Hepatocyte (in vitro differentiated cells): Measurements from ENCODE around the gene CCDC192. TPM values are rescaled to one million over a fixed set of nuclear protein-coding genes. Genes with fewer than 3 reads are reported as not detected.

ENCODE experiments used
- DNase-seq: peaks from one replicate; pipeline ENCODE4 v3.0.0-alpha.2; 2016; ENCODE audit warnings: low spot score
- H2AFZ ChIP-seq: fragments of 200-600 bp; sonication (generic); 2 replicates; pipeline ENCODE4 v1.6.0; 2016; ENCODE audit warnings: antibody characterized with exemption, mild to moderate bottlenecking
- H3K27ac ChIP-seq: fragments of 200-600 bp; sonication (generic); 2 replicates; pipeline ENCODE4 v1.5.1; 2016; ENCODE audit warnings: mild to moderate bottlenecking
- H3K27me3 ChIP-seq: fragments of 200-600 bp; sonication (generic); 2 replicates; pipeline ENCODE4 v1.6.1; 2016
- H3K36me3 ChIP-seq: fragments of 200-600 bp; sonication (generic); replicated peaks from 2 replicates; pipeline ENCODE4 v1.5.1; 2016; ENCODE audit warnings: low read depth; ENCODE audit not compliant: insufficient read depth
- H3K4me1 ChIP-seq: fragments of 200-600 bp; sonication (generic); 2 replicates; pipeline ENCODE4 v1.5.1; 2016; ENCODE audit warnings: mild to moderate bottlenecking, moderate library complexity; ENCODE audit not compliant: insufficient read depth
- H3K4me2 ChIP-seq: fragments of 200-600 bp; sonication (generic); 2 replicates; pipeline ENCODE4 v1.6.0; 2016
- H3K4me3 ChIP-seq: fragments of 200-600 bp; sonication (generic); 2 replicates; pipeline ENCODE4 v1.5.1; 2016; ENCODE audit warnings: mild to moderate bottlenecking
- H3K79me2 ChIP-seq: fragments of 200-600 bp; sonication (generic); 2 replicates; pipeline ENCODE4 v1.6.0; 2017; ENCODE audit warnings: mild to moderate bottlenecking
- H3K9me2 ChIP-seq: fragments of 200-600 bp; sonication (generic); replicated peaks from 2 replicates; pipeline ENCODE4 v1.6.0; 2017; ENCODE audit warnings: mild to moderate bottlenecking; ENCODE audit not compliant: insufficient read depth
- H3K9me3 ChIP-seq: fragments of 200-600 bp; sonication (generic); 2 replicates; pipeline ENCODE4 v1.5.1; 2016; ENCODE audit warnings: low read depth, mild to moderate bottlenecking
- H4K20me1 ChIP-seq: fragments of 200-600 bp; sonication (generic); 2 replicates; pipeline ENCODE4 v1.6.0; 2016; ENCODE audit warnings: mild to moderate bottlenecking; ENCODE audit not compliant: insufficient read depth, poor library complexity, severe bottlenecking
- EZH2 ChIP-seq: fragments of 200-600 bp; sonication (generic); IDR thresholded peaks from 2 replicates; pipeline ENCODE4 v1.6.1; 2016; ENCODE audit warnings: antibody characterized with exemption, mild to moderate bottlenecking, borderline replicate concordance
- EZH2phosphoT487 ChIP-seq: fragments of 200-600 bp; sonication (generic); IDR thresholded peaks from one replicate; pipeline ENCODE4 v1.6.1; 2018; ENCODE audit warnings: antibody characterized with exemption, mild to moderate bottlenecking, low read depth, moderate library complexity; ENCODE audit not compliant: unreplicated experiment, severe bottlenecking
- WGBS: methylation state at CpG from one replicate; pipeline ENCODE4 v1.1.6; 2016; ENCODE audit warnings: low lambda C conversion rate; ENCODE audit errors: missing lambda C conversion rate; 5-methylcytosine and 5-hydroxymethylcytosine counted together
- polyA plus RNA-seq: library from polyadenylated mRNA; unstranded; fragments of >200 nt; fragmentation: Nextera tagmentation; extraction: Ambion mirVana; gene quantifications from 2 replicates; pipeline ENCODE4 v1.2.1, GENCODE V29; 2016
- total RNA-seq: library from RNA; depleted of rRNA; stranded (reverse); fragments of >200 nt; gene quantifications from 2 replicates; pipeline ENCODE4 v1.2.3, GENCODE V29; 2014
- TF ChIP-seq, protein P1 (sequence below): fragments of 200-600 bp; sonication (generic); IDR thresholded peaks from 2 replicates; pipeline ENCODE4 v1.5.1; 2016; ENCODE audit warnings: antibody characterized with exemption, mild to moderate bottlenecking; ENCODE audit not compliant: poor library complexity

The CCDC192 gene
- total and polyA plus RNA-seq, 2 experiments from 2014 or later: 0.39 TPM; not detected in 1

GRCh38 chr5:127961763-127962145 is 258.6 kb downstream of the CCDC192 start:
- no peaks in the 10 kb centered on the region for H3K9me2 ChIP-seq
- H2AFZ ChIP-seq: no peak overlapping the region
- H3K27ac ChIP-seq: no peak overlapping the region
- no peaks in the 10 kb centered on the region for H3K27me3 ChIP-seq
- TF ChIP-seq EZH2: no peak
- TF ChIP-seq, protein P1, sequence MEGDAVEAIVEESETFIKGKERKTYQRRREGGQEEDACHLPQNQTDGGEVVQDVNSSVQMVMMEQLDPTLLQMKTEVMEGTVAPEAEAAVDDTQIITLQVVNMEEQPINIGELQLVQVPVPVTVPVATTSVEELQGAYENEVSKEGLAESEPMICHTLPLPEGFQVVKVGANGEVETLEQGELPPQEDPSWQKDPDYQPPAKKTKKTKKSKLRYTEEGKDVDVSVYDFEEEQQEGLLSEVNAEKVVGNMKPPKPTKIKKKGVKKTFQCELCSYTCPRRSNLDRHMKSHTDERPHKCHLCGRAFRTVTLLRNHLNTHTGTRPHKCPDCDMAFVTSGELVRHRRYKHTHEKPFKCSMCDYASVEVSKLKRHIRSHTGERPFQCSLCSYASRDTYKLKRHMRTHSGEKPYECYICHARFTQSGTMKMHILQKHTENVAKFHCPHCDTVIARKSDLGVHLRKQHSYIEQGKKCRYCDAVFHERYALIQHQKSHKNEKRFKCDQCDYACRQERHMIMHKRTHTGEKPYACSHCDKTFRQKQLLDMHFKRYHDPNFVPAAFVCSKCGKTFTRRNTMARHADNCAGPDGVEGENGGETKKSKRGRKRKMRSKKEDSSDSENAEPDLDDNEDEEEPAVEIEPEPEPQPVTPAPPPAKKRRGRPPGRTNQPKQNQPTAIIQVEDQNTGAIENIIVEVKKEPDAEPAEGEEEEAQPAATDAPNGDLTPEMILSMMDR: no peak
- no peak overlapping the region for H3K4me3 ChIP-seq
- DNase-seq: no peak
- peaks cover 22% of the 10 kb centered on the region for H3K4me1 ChIP-seq
- no peaks in the 10 kb centered on the region for H3K79me2 ChIP-seq
- no peaks in the 10 kb centered on the region for H4K20me1 ChIP-seq
- WGBS: 92% methylated on average over 3 of the region's 3 CpGs
- no peaks in the 10 kb centered on the region for H3K36me3 ChIP-seq
- H3K4me2 ChIP-seq: no peak overlapping the region
- no peaks in the 10 kb centered on the region for H3K9me3 ChIP-seq

GRCh38 chr5:127962491-127962890 is 259.3 kb downstream of the CCDC192 start:
- Histone ChIP-seq H3K4me1 (peaks cover 22% of the 10 kb centered on the region), H4K20me1 (no peaks in the 10 kb centered on the region), H3K36me3 (no peaks in the 10 kb centered on the region), H3K27me3 (no peaks in the 10 kb centered on the region), H3K4me2 (no peak overlapping the region), H3K27ac (no peak overlapping the region), H3K4me3 (no peak overlapping the region), H3K9me2 (no peaks in the 10 kb centered on the region), H3K9me3 (no peaks in the 10 kb centered on the region), H2AFZ (no peak overlapping the region), H3K79me2 (no peaks in the 10 kb centered on the region)
- TF ChIP-seq EZH2phosphoT487: no peak
- TF ChIP-seq, protein P1: no peak
- TF ChIP-seq EZH2: no peak
- WGBS: 95% methylated on average over 1 of the region's 1 CpG
- no peak for DNase-seq

GRCh38 chr5:127963233-127963632 is 260.0 kb downstream of the CCDC192 start:
- DNase-seq: no peak
- Histone ChIP-seq H3K27ac (no peak overlapping the region), H2AFZ (no peak overlapping the region), H3K36me3 (no peaks in the 10 kb centered on the region), H3K4me3 (no peak overlapping the region), H3K79me2 (no peaks in the 10 kb centered on the region), H3K4me2 (no peak overlapping the region), H3K4me1 (peaks cover 16% of the 10 kb centered on the region), H3K9me2 (no peaks in the 10 kb centered on the region), H3K27me3 (no peaks in the 10 kb centered on the region), H3K9me3 (no peaks in the 10 kb centered on the region), H4K20me1 (no peaks in the 10 kb centered on the region)
- WGBS: 45% methylated on average over 1 of the region's 1 CpG
- no peak for TF ChIP-seq EZH2
- no peak for TF ChIP-seq EZH2phosphoT487
- TF ChIP-seq, protein P1: no peak

- DNase-seq: no peak
- no peak for TF ChIP-seq EZH2
- TF ChIP-seq, protein P1: no peak
- TF ChIP-seq EZH2phosphoT487: no peak
- no peaks in the 10 kb centered on the region for H3K9me3 ChIP-seq
- H3K4me1 ChIP-seq: peaks cover 15% of the 10 kb centered on the region
- H3K27me3 ChIP-seq: no peaks in the 10 kb centered on the region
- H3K9me2 ChIP-seq: no peaks in the 10 kb centered on the region
- no peaks in the 10 kb centered on the region for H3K36me3 ChIP-seq
- no peaks in the 10 kb centered on the region for H3K79me2 ChIP-seq
- 76% methylated on average over 3 of the region's 3 CpGs for WGBS
- no peak overlapping the region for H3K4me2 ChIP-seq
- H2AFZ ChIP-seq: no peak overlapping the region
- no peak overlapping the region for H3K4me3 ChIP-seq
- no peaks in the 10 kb centered on the region for H4K20me1 ChIP-seq
- no peak overlapping the region for H3K27ac ChIP-seq
Measured at GRCh38 chr5:127963931-127964330, 260.7 kb downstream of the CCDC192 start.
